Hematopoietic multipotent progenitor cell treated with erythropoietin and hydrocortisone succinate and interleukin-3 and kit ligand, for 15 days (in vitro differentiated cells): ENCODE data around the gene HDAC1.

Experiments used
- DNase-seq: peaks from one replicate; pipeline ENCODE4 v3.0.0-alpha.2; 2015; ENCODE audit warnings: low spot score

Gene HDAC1

DNA sequence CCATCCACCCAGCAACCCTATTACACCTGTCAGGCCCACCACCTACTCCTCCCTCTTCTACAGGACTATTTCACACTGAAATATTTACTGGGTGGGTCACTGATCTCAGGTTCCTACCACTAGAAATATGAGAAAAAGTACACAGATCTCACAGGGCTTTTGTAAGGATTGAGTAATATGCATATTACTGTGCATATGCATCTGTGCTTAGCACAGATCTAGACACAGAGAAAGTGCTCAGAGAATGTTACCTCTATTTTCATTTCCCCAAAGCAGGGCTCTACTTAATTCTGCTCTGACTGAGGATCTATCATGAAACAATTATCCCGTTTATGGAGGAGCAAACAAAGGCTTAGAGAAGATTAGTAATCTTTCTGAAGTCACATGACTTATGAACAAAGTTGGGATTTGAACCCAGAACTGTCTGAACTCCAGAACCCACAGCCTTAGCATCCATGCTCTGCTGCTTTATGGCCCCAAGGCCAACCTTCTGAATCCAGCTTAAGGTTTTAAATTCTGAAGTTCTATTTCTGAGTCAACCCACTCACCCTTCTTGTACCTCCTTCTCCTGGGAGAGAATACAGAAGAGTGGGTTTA is 82.2 kb downstream of the HDAC1 start:
- DNase-seq = no peak

DNA sequence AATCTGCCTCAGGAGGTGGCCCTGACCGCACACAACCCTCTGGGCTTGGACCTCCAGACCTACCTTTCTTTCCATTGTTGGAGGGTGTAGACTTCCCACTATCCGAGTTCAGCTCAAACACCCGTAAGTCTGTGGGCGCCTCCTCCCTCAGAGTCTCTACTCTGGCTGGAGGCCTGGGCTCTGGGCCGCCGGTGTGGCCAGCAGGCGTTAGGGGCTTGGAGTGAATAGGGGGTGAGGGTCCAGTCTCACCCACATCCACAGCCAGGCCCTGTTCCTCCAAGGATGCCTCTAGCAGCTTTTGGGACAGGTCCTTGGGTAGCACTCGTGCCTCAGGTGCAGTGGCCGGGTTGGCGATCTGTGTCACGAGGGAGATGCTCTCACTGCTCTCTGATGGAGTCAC is 84.3 kb downstream of the HDAC1 start:
- DNase-seq = no peak

DNA sequence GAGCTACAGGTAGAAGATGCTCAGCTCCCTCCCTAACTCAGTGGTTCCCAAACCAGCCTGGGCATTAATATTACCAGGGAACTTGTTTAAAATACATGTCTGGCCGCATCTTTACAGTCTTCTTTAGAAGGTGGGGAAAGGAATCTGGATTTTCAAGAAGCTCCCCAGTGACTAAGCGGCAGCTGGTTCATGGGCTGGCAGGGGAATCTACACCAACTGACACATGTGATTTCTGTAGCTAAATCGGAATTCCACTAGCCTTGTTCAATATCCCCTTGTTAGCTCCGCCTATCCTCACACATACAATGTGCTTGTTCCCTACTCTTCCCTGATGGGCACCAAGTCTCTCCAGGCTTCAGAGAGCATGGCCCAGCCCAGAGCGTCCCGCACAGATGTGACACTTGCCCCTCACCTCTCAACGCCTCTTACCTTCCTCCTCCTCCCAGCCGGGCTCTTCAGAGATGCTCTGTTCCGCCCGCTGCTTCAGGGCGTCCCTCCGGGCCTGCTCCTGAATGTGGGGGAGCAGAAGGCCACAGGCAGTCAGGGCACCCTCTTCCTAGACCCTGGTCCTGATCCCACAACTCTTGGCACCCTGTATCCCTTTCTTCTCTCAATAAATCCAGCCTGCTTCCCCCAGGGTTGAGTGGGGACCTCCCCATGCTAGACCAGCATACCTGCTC is 85.8 kb downstream of the HDAC1 start:
- DNase-seq = no peak

- DNase-seq = no peak
These were observed 88.2 kb downstream of the HDAC1 start for GRCh38 chr1:32380057-32380456.
